ENCODE data around the gene FNIP1. TPM values are rescaled to one million over a fixed set of nuclear protein-coding genes. Genes with fewer than 3 reads are reported as not detected.

Gene FNIP1
- total and polyA plus RNA-seq, 2 donors from 2014 or later: 2.9 to 31.1 TPM

- Histone ChIP-seq H3K36me3 (ENCODE audit: control insufficient read depth in 2 of 3, insufficient read depth in 3 of 3, low read length in 3 of 3) (no peaks in the 10 kb centered on the region), H3K9ac (ENCODE audit: low read length in 3 of 3) (no peak overlapping the region), H3K4me1 (ENCODE audit: control insufficient read depth in 2 of 3, insufficient read depth in 2 of 3, low read depth in 1 of 3, low read length in 3 of 3) (peaks cover 4 to 6% (median 4%) of the 10 kb centered on the region in 3 donors), H3K9me3 (ENCODE audit: control insufficient read depth in 2 of 3, insufficient read depth in 1 of 3, low read length in 3 of 3) (no peaks in the 10 kb centered on the region), H3K27ac (ENCODE audit: low read depth in 2 of 2, low read length in 2 of 2) (no peak overlapping the region), H3K4me3 (ENCODE audit: low read length in 3 of 3) (no peak overlapping the region), H3K27me3 (ENCODE audit: control insufficient read depth, insufficient read depth, low read length) (no peaks in the 10 kb centered on the region)
- no peak for DNase-seq
- no peak for FAIRE-seq
- intact Hi-C loops (cut with DNase I): no loop called here
- TF ChIP-seq, protein P1, sequence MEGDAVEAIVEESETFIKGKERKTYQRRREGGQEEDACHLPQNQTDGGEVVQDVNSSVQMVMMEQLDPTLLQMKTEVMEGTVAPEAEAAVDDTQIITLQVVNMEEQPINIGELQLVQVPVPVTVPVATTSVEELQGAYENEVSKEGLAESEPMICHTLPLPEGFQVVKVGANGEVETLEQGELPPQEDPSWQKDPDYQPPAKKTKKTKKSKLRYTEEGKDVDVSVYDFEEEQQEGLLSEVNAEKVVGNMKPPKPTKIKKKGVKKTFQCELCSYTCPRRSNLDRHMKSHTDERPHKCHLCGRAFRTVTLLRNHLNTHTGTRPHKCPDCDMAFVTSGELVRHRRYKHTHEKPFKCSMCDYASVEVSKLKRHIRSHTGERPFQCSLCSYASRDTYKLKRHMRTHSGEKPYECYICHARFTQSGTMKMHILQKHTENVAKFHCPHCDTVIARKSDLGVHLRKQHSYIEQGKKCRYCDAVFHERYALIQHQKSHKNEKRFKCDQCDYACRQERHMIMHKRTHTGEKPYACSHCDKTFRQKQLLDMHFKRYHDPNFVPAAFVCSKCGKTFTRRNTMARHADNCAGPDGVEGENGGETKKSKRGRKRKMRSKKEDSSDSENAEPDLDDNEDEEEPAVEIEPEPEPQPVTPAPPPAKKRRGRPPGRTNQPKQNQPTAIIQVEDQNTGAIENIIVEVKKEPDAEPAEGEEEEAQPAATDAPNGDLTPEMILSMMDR (IDR thresholded peaks at IDR 0.05; ENCODE audit: borderline replicate concordance, extremely low read depth, insufficient read depth): no peak
Measured at GRCh38 chr5:131630208-131630962, 166.4 kb downstream of the FNIP1 start.

DNA sequence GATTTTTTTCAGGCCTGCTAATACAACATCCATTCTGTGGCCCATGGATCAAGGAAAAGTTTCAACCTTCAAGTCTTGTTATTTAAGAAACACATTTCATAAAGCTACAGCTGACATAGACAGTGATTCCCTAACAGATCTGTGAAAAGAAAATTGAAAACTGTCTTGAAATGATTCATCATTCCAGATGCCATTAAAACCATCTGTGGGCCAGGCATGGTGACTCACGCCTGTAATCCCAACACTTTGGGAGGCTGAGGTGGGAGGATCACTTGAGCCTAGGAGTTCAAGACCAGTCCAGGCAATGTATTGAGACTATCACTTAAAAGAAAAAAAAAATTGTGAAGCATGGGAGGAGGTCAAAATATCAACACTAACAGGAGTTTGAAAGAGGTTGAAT, 167.8 kb downstream of the FNIP1 start:
- no peaks in the 10 kb centered on the region for H3K36me3 ChIP-seq (ENCODE audit: control insufficient read depth in 2 of 3, insufficient read depth in 3 of 3, low read length in 3 of 3)
- H3K9ac ChIP-seq (ENCODE audit: low read length in 3 of 3): no peak overlapping the region
- no peak for DNase-seq
- H3K4me1 ChIP-seq (ENCODE audit: control insufficient read depth in 2 of 3, insufficient read depth in 2 of 3, low read depth in 1 of 3, low read length in 3 of 3): peaks cover 4 to 6% (median 4%) of the 10 kb centered on the region in 3 donors
- H3K4me3 ChIP-seq (ENCODE audit: low read length in 3 of 3): no peak overlapping the region
- intact Hi-C loops (cut with DNase I): no loop called here
- H3K27ac ChIP-seq (ENCODE audit: low read depth in 2 of 2, low read length in 2 of 2): no peak overlapping the region
- no peak for FAIRE-seq
- no peaks in the 10 kb centered on the region for H3K27me3 ChIP-seq (ENCODE audit: control insufficient read depth, insufficient read depth, low read length)
- no peaks in the 10 kb centered on the region for H3K9me3 ChIP-seq (ENCODE audit: control insufficient read depth in 2 of 3, insufficient read depth in 1 of 3, low read length in 3 of 3)
- TF ChIP-seq, protein P1 (IDR thresholded peaks at IDR 0.05; ENCODE audit: borderline replicate concordance, extremely low read depth, insufficient read depth): no peak

DNA sequence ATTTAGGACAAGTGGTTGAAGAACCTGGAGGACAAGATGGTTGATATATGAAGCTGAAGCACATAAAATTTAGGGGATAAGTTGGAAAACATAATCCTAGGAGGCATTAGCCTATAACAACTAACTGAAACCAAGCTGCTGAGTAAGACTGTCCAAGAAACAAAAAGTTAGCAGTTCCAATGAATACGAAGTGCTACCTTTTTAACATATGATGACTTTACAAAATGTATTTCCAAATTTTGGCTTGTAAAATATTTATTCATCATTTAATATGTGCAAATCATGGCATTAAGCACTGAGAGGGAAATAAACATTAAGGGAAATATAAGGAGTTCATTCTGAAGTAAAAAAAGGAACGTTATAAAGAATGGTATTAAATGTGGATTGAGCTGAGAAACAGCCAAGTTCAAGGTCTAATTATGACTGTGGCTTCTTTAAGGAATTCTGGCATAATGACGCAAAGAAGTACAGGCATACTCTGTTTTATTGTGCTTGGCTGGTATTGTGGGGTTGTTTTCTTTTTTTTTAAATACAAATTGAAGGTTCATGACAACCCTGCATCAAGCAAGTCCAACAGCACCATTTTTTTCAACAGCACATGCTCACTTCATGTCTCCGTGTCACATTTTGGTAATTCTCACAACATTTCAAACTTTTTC, 169.5 kb downstream of the FNIP1 start:
- intact Hi-C loops (cut with DNase I): no loop called here
- DNase-seq: no peak
- TF ChIP-seq, protein P1 (IDR thresholded peaks at IDR 0.05; ENCODE audit: borderline replicate concordance, extremely low read depth, insufficient read depth): no peak
- Histone ChIP-seq H3K4me3 (ENCODE audit: low read length in 3 of 3) (no peak overlapping the region), H3K36me3 (ENCODE audit: control insufficient read depth in 2 of 3, insufficient read depth in 3 of 3, low read length in 3 of 3) (no peaks in the 10 kb centered on the region), H3K9ac (ENCODE audit: low read length in 3 of 3) (no peak overlapping the region), H3K4me1 (ENCODE audit: control insufficient read depth in 2 of 3, insufficient read depth in 2 of 3, low read depth in 1 of 3, low read length in 3 of 3) (peaks cover 0 to 6% (median 4%) of the 10 kb centered on the region in 3 donors), H3K27ac (ENCODE audit: low read depth in 2 of 2, low read length in 2 of 2) (no peak overlapping the region), H3K9me3 (ENCODE audit: control insufficient read depth in 2 of 3, insufficient read depth in 1 of 3, low read length in 3 of 3) (no peaks in the 10 kb centered on the region), H3K27me3 (ENCODE audit: control insufficient read depth, insufficient read depth, low read length) (no peaks in the 10 kb centered on the region)
- FAIRE-seq: no peak
